Measurements from ENCODE around the gene TCF12.
"Not testable (repeated sequence)": the region's sequence is repeated elsewhere in the genome, so short reads cannot be mapped to it uniquely, and the experiment has no call there.

The TCF12 gene

GRCh38 chr15:57092252-57092651, 173.8 kb downstream of the TCF12 start:
- no peak for DNase-seq (ENCODE audit: low read depth in 2 of 2)

- DNase-seq (ENCODE audit: low read depth in 2 of 2), result no peak
These were observed 176.1 kb downstream of the TCF12 start for GRCh38 chr15:57094321-57095257.

GRCh38 chr15:57095896-57096295, 177.5 kb downstream of the TCF12 start:
- no peak for DNase-seq (ENCODE audit: low read depth in 2 of 2)

- DNase-seq (ENCODE audit: low read depth in 2 of 2), result no peak
These were observed 178.8 kb downstream of the TCF12 start for GRCh38 chr15:57097246-57097645.

- DNase-seq (ENCODE audit: low read depth in 2 of 2), result not testable (repeated sequence)
These were observed 179.6 kb downstream of the TCF12 start for GRCh38 chr15:57097919-57098543.

- no peak for DNase-seq (ENCODE audit: low read depth in 2 of 2)
These were observed 180.5 kb downstream of the TCF12 start for GRCh38 chr15:57098896-57099295.

- no peak for DNase-seq (ENCODE audit: low read depth in 2 of 2)
These were observed 181.7 kb downstream of the TCF12 start for GRCh38 chr15:57100136-57100539.

- no peak for DNase-seq (ENCODE audit: low read depth in 2 of 2)
These were observed 184.4 kb downstream of the TCF12 start for GRCh38 chr15:57102858-57103257.

GRCh38 chr15:57108296-57108695, 189.9 kb downstream of the TCF12 start:
- no peak for DNase-seq (ENCODE audit: low read depth in 2 of 2)

GRCh38 chr15:57109005-57109404, 190.6 kb downstream of the TCF12 start:
- no peak for DNase-seq (ENCODE audit: low read depth in 2 of 2)

- DNase-seq (ENCODE audit: low read depth in 2 of 2), result no peak
These were observed 192.6 kb downstream of the TCF12 start for GRCh38 chr15:57111002-57111401.

GRCh38 chr15:57112178-57112577, 193.7 kb downstream of the TCF12 start:
- no peak for DNase-seq (ENCODE audit: low read depth in 2 of 2)

GRCh38 chr15:57114070-57114469, 195.6 kb downstream of the TCF12 start:
- no peak for DNase-seq (ENCODE audit: low read depth in 2 of 2)

GRCh38 chr15:57118013-57118799, 199.8 kb downstream of the TCF12 start:
- DNase-seq (ENCODE audit: low read depth in 2 of 2), result no peak

- DNase-seq (ENCODE audit: low read depth in 2 of 2), result no peak
These were observed 203.8 kb downstream of the TCF12 start for GRCh38 chr15:57122080-57122840.

- DNase-seq (ENCODE audit: low read depth in 2 of 2), result no peak
These were observed 205.6 kb downstream of the TCF12 start for GRCh38 chr15:57124036-57124435.

GRCh38 chr15:57129064-57129463, 210.6 kb downstream of the TCF12 start:
- no peak for DNase-seq (ENCODE audit: low read depth in 2 of 2)

GRCh38 chr15:57130956-57131355, 212.5 kb downstream of the TCF12 start:
- no peak for DNase-seq (ENCODE audit: low read depth in 2 of 2)

GRCh38 chr15:57133127-57133968, 214.9 kb downstream of the TCF12 start:
- DNase-seq (ENCODE audit: low read depth in 2 of 2), result no peak

- no peak for DNase-seq (ENCODE audit: low read depth in 2 of 2)
These were observed 215.7 kb downstream of the TCF12 start for GRCh38 chr15:57134071-57134605.
